HG03159 (cell line): ENCODE results near the gene OR1L6.

Source experiments
- ATAC-seq: cut with Tn5 transposase; IDR thresholded peaks from one replicate; pipeline ENCODE4 v1.9.1; 2021; ENCODE audit warnings: mild to moderate bottlenecking, moderate library complexity; ENCODE audit not compliant: unreplicated experiment

OR1L6 gene

GRCh38 chr9:122742003-122742402 lies at the start of gene OR1L6:
Gene OR1L6, plus strand, starts transcription at chr9:122742303. Its CDS starts 7,545 bp downstream, at chr9:122749848.
- no peak for ATAC-seq

DNA sequence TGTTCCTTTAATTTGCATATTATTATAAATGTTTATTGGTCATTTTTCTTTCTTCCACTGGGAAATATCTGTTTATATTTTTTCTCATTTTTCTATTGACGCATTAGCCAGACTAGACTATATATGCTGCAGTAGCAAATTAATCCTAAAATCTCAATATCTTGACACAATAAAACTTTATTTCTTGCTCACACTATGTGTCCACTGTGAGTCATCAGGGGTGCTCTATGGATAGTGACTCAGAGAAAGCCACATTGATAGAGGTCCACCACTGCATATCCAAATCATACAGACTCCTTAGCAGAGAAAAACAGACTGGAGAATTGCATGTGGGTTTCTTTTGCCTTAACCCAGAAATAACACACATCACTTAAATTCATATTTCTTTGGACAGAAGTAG lies 46.4 kb upstream of the OR1L6 start:
- ATAC-seq = no peak

GRCh38 chr9:122718038-122718437 lies 24.1 kb upstream of the OR1L6 start:
- no peak for ATAC-seq

DNA sequence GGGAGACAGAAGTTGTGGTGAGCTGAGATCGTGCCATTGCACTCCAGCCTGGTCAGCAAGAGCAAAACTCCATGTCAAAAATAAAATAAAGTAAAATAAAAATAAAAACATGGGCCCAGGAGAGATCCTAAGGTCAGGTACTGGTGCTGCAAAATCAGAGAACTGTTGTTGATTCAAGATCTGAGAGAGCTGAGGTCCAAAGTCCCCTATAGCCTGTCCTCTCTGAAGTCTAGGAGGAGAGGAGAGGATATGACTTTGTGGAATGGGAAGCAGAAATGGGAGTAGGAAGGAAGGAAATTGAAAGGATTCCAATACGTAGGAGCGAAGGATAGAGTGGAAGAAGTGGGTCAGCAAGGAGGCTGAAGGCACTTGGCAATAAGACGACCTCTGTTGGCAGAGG lies 22.9 kb upstream of the OR1L6 start:
- no peak for ATAC-seq

- no peak for ATAC-seq
These were observed 18.4 kb upstream of the OR1L6 start, which contains the start of gene OR1L4 for GRCh38 chr9:122723690-122724089. Gene OR1L4, plus strand, starts transcription at chr9:122723990. Its CDS starts 0 bp downstream, at chr9:122723990.

DNA sequence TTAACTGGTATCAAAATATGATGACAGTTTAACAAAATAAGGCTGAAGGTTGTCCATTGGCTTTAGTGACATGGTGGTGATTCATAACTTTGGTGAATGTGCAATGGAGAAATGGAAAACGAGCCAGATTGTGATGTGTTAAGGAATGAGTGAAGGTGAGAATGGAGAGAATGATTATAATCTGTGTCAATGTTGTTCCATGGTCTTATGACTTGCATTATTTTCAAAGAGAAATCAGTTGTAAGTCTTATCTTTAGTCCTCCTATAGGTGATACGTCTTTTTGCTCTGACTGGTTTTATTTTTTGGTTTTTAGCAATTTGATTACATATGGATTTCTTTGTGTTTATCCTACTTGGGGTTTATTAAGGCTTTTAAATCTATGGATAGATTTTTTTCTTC lies 12.7 kb downstream of the OR1L6 start:
- no peak for ATAC-seq

GRCh38 chr9:122767817-122768216 lies 25.7 kb downstream of the OR1L6 start:
- ATAC-seq = no peak

DNA sequence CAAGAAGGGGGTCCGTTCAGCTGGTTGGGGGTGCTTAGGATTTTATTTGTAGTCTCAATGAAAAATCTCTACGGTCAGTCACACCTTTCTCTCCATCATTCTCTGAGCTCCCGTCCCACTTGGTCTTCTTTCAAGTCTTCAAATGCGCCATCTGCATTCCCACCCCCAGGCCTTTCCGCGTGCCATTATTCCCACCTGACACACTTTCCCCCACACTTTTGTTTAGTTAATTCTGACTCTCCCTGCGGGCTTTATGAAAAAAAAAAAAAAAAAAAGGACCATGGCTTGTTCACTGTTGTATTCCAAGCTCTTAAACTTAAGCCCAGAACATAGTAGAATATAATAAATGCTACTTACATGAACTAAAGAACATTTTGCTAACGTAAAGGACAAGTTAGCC lies 34.9 kb downstream of the OR1L6 start:
- no peak for ATAC-seq

DNA sequence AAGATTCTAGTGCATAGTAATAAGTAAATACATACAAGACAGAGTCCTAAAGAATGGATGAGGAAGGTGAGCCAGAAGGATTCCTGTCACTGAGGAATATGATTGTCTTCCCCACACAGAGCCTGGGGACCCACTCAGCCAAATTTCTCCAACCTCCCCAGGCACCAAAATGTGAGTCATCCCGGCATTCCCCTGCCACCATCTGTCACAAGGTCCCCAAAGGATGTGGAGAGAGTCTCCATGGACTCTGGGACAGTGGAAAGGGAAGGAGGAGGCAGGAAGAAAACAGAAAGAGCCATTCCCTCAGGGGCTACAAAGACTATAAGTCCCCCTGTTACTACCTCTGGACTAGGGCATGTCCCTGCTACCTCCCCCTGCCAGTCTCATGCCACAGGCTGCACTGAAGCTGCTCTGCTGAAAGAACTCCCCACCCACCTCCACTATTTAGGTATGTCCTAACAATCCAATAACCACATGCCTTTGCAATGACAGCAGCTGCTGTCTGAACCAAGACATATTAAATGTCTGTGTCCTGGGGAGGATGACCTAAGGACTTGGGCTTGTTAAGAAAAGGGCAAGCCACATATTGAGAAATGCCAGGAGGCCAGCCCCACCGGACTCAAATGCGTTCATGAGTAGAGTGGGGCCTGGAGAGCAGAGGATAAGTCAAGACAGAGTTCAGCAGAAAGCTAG lies 36.0 kb downstream of the OR1L6 start:
- no peak for ATAC-seq

DNA sequence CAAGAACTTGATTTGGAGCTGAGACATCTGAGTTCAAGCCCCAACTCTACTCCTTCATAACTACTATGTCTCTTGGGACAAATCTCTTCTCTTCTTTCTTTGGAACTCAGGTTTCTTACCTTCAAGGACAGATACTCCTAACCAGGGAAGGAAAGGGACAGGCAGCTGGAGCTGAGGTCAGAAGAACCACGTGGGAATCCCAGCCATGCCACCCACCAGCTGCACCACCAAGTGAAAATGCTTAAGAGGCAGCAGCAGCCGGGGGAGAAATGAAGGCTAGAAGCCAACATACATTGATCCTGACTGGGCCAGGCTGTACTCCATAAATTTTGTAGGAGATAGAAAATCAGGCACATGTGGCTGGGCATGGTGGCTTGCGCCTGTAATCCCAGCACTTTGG lies 37.1 kb downstream of the OR1L6 start:
- no peak for ATAC-seq

DNA sequence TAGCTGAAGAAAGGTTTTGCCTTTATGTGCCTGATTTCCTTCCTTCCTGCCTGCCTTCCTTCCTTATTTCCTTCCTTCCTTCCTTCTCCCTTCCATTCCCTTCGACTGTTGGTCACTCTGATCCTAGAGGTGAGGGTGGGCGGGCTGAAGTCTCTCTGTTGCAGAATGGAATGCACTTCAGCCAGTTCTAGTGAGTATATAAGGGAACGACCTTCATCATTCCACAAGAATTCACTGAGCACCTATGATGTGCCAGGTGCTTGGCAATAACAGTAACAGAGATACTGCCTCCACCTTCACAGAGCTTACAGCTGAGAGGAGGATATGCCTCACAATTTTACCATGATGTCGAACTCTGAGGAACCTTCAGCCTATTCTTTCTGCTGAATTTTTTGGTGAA lies 37.9 kb downstream of the OR1L6 start:
- no peak for ATAC-seq

- no peak for ATAC-seq
These were observed 39.6 kb downstream of the OR1L6 start for GRCh38 chr9:122781671-122782070.

DNA sequence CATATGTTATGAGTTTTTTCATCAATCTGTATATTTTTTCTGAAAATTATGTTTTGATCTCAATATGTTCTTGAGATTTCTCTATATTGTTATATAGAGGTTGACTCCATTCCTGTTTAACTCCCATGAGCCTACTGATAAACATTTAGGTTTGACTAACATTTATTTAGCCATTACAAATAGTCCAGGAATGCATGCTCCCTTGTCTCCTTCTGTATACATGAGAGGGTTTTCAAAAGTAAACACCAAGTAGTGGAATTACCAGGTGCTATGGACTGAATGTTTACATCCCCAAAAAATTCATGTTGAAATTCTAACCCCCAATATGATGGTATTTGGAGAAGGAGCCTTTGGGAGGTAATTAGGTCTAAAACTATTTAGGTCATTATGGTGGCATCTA lies 43.2 kb downstream of the OR1L6 start:
- no peak for ATAC-seq

- ATAC-seq = no peak
These were observed 44.2 kb downstream of the OR1L6 start for GRCh38 chr9:122786338-122786737.

DNA sequence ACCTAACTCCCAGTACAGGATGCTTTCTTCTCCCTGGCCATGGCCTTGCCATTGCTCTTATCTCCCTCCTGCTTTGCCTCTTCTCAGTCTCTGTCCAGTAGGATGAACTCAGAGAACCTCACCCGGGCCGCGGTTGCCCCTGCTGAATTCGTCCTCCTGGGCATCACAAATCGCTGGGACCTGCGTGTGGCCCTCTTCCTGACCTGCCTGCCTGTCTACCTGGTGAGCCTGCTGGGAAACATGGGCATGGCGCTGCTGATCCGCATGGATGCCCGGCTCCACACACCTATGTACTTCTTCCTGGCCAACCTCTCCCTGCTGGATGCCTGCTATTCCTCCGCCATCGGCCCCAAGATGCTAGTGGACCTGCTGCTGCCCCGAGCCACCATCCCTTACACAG lies 46.7 kb downstream of the OR1L6 start, which contains the start of gene OR5C1:
Gene OR5C1, plus strand, starts transcription at position 103 of the 400 bp plus-strand sequence. Its CDS starts 0 bp downstream, at position 103.
- ATAC-seq = no peak

DNA sequence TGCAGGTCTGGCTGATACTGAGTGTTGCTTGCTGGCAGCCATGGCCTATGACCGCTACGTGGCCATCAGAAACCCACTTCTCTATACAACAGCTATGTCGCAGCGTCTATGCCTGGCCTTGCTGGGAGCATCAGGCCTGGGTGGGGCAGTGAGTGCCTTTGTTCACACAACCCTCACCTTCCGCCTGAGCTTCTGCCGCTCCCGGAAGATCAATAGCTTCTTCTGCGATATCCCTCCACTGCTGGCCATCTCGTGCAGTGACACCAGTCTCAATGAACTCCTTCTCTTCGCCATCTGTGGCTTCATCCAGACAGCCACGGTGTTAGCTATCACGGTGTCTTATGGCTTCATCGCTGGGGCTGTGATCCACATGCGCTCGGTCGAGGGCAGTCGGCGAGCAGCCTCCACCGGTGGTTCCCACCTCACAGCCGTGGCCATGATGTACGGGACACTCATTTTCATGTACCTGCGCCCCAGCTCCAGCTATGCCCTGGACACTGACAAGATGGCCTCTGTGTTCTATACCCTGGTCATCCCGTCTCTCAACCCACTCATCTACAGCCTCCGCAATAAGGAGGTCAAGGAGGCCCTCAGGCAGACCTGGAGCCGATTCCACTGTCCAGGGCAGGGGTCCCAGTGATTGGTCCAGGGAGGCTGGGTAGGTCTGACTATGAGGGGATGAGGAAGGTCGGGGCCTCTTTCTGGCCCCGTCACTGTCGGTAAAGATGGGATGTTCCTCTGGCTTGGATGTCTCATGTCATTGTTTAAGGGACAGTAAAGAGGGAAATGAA lies 47.3 kb downstream of the OR1L6 start:
- no peak for ATAC-seq

DNA sequence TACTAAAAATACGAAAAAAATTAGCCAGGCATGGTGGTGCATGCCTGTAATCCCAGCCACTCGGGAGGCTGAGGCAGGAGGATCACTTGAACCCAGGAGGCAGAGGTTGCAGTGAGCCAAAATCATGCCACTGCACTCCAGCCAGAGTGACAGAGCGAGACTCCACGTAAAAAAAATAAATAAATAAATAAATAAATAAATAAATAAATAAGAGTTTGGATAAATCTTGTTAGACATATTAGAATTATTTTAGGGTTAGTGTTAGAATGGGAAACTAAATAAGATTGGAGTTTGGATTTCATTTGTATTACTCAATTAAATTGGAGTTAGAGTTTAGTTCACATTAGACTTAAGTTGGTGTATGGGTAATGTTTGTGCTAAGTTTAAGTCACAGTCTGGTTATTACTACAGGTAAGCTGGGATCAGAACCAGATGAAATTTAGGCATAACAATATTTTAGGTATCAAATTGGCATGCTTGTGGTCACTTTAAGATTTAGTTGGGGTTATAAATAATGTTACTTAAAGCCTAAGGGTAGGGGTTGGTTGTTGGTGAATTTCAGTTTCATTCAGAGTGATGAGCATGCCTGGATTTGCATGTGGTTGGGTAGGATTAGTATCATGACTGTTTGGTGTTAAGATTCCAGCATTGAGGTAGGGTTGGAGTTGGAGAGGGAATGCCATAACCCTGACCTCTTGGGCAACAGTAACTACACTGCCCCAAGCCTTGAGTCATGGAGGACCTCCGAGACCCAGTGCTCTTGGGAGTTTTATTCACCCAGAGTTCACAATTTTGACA lies 50.0 kb downstream of the OR1L6 start:
- no peak for ATAC-seq

DNA sequence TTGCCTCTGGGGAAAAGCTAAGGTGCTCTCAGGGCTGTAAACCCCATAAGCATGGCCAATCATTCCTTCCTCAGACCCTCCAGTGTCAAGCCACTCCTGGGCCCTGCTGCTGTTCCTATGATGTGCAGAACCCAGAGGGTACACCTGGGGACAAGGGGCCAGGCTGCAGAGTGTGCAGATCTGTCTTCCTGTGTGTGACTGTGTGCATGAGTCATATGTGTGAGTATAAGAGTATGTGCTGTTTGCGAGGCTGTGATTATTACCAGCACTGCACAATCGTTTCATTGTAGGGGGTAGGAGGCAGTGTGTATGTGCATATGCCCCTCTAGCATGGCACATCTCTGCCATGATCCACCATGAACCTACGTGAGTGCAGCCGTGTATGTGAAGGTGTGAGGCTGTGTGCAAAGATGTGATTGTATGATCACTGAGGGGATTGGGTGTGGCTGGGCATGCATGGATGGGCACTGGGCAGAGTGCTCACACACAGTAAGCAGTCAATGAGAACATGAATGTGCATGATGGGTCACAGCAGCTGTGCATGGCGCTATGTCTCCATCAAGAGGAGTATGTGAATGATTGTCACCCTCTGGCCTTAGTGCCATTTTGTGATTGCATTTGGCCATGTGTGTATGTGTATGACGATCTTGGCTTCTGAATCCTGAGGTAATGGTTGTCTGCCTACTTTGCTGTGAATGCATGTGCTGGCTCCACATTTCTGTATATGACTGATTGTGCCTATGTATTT lies 55.4 kb downstream of the OR1L6 start:
- ATAC-seq = no peak
